IMR-90 (cell line): ENCODE data around the gene CECR2. TPM values are rescaled to one million over a fixed set of nuclear protein-coding genes. Genes with fewer than 3 reads are reported as not detected.

Experiments
- ATAC-seq: fragments of 200-7000 bp; cut with Tn5 transposase; 2 replicates; pipeline ENCODE4 v1.9.1; 2020; ENCODE audit warnings: low read depth, mild to moderate bottlenecking, moderate library complexity
- BruUV-seq: library from RNA; stranded (reverse); fragments of 400-500 nt; replicated peaks from 2 replicates; lab custom pipeline; 2021; lab: Mats Ljungman, UMichigan
- CTCF ChIA-PET: fragments of 300-600 bp; formaldehyde crosslinking; extraction: SDS; loops from one replicate; lab custom pipeline; 2021; ENCODE audit warnings: antibody characterized with exemption; lab: Yijun Ruan, JAX
- POLR2A ChIA-PET: fragments of 300-600 bp; sonication (Branson Sonifier 250); formaldehyde crosslinking; loops from one replicate; lab custom pipeline; 2022; ENCODE audit warnings: antibody characterized with exemption; ENCODE audit not compliant: unreplicated experiment; lab: Charles Lee
- DNase-seq: peaks from one replicate; pipeline ENCODE4 v3.0.0; 2013
- H2AFZ ChIP-seq: replicated peaks from 2 replicates; pipeline ENCODE3; 2013; ENCODE audit warnings: low read length, mild to moderate bottlenecking; ENCODE audit not compliant: poor library complexity
- H2AK5ac ChIP-seq: 2 replicates; pipeline ENCODE4 v1.6.1; 2013; ENCODE audit warnings: low read depth, low read length, inconsistent platforms
- H2AK9ac ChIP-seq: replicated peaks from 2 replicates; pipeline ENCODE3; 2013; ENCODE audit warnings: mild to moderate bottlenecking, low read depth, low read length, moderate library complexity; ENCODE audit not compliant: poor library complexity
- H2BK120ac ChIP-seq: 2 replicates; pipeline ENCODE4 v1.6.1; 2013; ENCODE audit warnings: low read depth, low read length, inconsistent platforms
- H2BK15ac ChIP-seq: 3 replicates; pipeline ENCODE4 v1.6.1; 2013; ENCODE audit warnings: low read depth, low read length, inconsistent platforms
- H2BK20ac ChIP-seq: 2 replicates; pipeline ENCODE4 v1.6.1; 2013; ENCODE audit warnings: low read depth, mild to moderate bottlenecking, inconsistent platforms, low read length, moderate library complexity
- H2BK5ac ChIP-seq: 2 replicates; pipeline ENCODE4 v1.6.1; 2013; ENCODE audit warnings: mild to moderate bottlenecking, low read depth, low read length, inconsistent platforms; ENCODE audit not compliant: poor library complexity, severe bottlenecking
- H3K14ac ChIP-seq: replicated peaks from 2 replicates; pipeline ENCODE4 v1.6.1; 2013; ENCODE audit warnings: low read depth, low read length, inconsistent platforms
- H3K18ac ChIP-seq: 2 replicates; pipeline ENCODE4 v1.6.1; 2013; ENCODE audit warnings: low read depth, low read length, control low read depth
- H3K23ac ChIP-seq: 2 replicates; pipeline ENCODE4 v1.6.1; 2013; ENCODE audit warnings: low read depth, low read length, inconsistent platforms
- H3K27ac ChIP-seq: 2 replicates; pipeline ENCODE4 v1.5.1; 2013; ENCODE audit warnings: mild to moderate bottlenecking, control low read depth, low read length; ENCODE audit not compliant: insufficient read depth
- H3K27me3 ChIP-seq: 2 replicates; pipeline ENCODE4 v1.6.1; 2013; ENCODE audit warnings: low read length; ENCODE audit not compliant: control insufficient read depth, insufficient read depth
- H3K36me3 ChIP-seq: 2 replicates; pipeline ENCODE4 v1.6.1; 2013; ENCODE audit warnings: low read length, mixed read lengths; ENCODE audit not compliant: control insufficient read depth, insufficient read depth
- H3K4ac ChIP-seq: 2 replicates; pipeline ENCODE4 v1.6.1; 2013; ENCODE audit warnings: low read depth, low read length, inconsistent platforms
- H3K4me1 ChIP-seq: 2 replicates; pipeline ENCODE4 v1.6.1; 2013; ENCODE audit warnings: low read length, mixed read lengths; ENCODE audit not compliant: control insufficient read depth, insufficient read depth
- H3K4me2 ChIP-seq: 2 replicates; pipeline ENCODE4 v1.6.1; 2013; ENCODE audit warnings: low read depth, mild to moderate bottlenecking, control low read depth, low read length, moderate library complexity
- H3K4me3 ChIP-seq: 2 replicates; pipeline ENCODE4 v1.5.1; 2013; ENCODE audit warnings: low read depth, mild to moderate bottlenecking, control low read depth, low read length, moderate library complexity; ENCODE audit not compliant: insufficient read depth
- H3K56ac ChIP-seq: 2 replicates; pipeline ENCODE4 v1.6.1; 2013; ENCODE audit warnings: low read length, inconsistent platforms; ENCODE audit not compliant: insufficient read depth; ENCODE audit errors: extremely low read depth
- H3K79me1 ChIP-seq, 2 experiments: 2 replicates each; pipeline ENCODE4 v1.6.1; 2013; ENCODE audit warnings: low read length in 2 of 2, inconsistent platforms in 1 of 2, low read depth in 1 of 2
- H3K9ac ChIP-seq: 2 replicates; pipeline ENCODE4 v1.6.1; 2013; ENCODE audit warnings: low read depth, low read length, control low read depth
- H3K9me1 ChIP-seq: 2 replicates; pipeline ENCODE4 v1.6.1; 2013; ENCODE audit warnings: low read length, inconsistent platforms; ENCODE audit not compliant: insufficient read depth
- H3K9me3 ChIP-seq: 2 replicates; pipeline ENCODE4 v1.6.1; 2013; ENCODE audit warnings: low read length; ENCODE audit not compliant: control insufficient read depth, insufficient read depth
- H4K20me1 ChIP-seq: 2 replicates; pipeline ENCODE4 v1.6.1; 2013; ENCODE audit warnings: low read length, inconsistent platforms; ENCODE audit not compliant: insufficient read depth
- H4K5ac ChIP-seq: 2 replicates; pipeline ENCODE4 v1.6.1; 2013; ENCODE audit warnings: mild to moderate bottlenecking, low read depth, low read length, control low read depth
- H4K8ac ChIP-seq, 2 experiments: 2 replicates each; pipeline ENCODE4 v1.6.1; 2013; ENCODE audit warnings: low read depth in 2 of 2, low read length in 2 of 2, control low read depth in 1 of 2, inconsistent platforms in 1 of 2
- H4K91ac ChIP-seq: 2 replicates; pipeline ENCODE4 v1.6.1; 2013; ENCODE audit warnings: low read depth, low read length, inconsistent platforms; ENCODE audit not compliant: insufficient read depth
- BHLHE40 ChIP-seq: fragments of 150-350 bp; IDR thresholded peaks from 2 replicates; pipeline ENCODE4 v1.6.1; 2016; ENCODE audit warnings: mild to moderate bottlenecking, low read depth, low read length
- CEBPB ChIP-seq: IDR thresholded peaks from 2 replicates; pipeline ENCODE4 v1.6.1; 2012; ENCODE audit warnings: low read depth, low read length, improper control_type of control experiment
- WGBS, 2 experiments: methylation state at CpG; one replicate each; pipeline versions ENCODE4 v1.1.5 to v1.1.7; 2013; ENCODE audit warnings: missing lambda C conversion rate in 2 of 2; ENCODE audit not compliant: insufficient read length in 1 of 2; ENCODE audit errors: extremely low coverage in 2 of 2; 5-methylcytosine and 5-hydroxymethylcytosine counted together
- dilution Hi-C: fragments of 300-500 bp; cut with HindIII; formaldehyde crosslinking; loops from one replicate; pipeline ENCODE4 v1.14.3; 2018; ENCODE audit warnings: low sequenced_read_pairs; ENCODE audit not compliant: unreplicated experiment
- in situ Hi-C: fragments of 300-500 bp; cut with MboI; formaldehyde crosslinking; loops from 3 replicates; pipeline ENCODE4 v1.14.3; 2019; ENCODE audit warnings: low sequenced_read_pairs, inconsistent platforms, mixed read lengths
- intact Hi-C: fragments of 100-400 bp; cut with micrococcal nuclease; formaldehyde crosslinking; loops from 2 replicates; pipeline ENCODE4 v1.10.0; 2022
- polyA plus RNA-seq, 3 experiments: library from polyadenylated mRNA; depleted of rRNA; stranded (reverse); fragments of >200 nt; gene quantifications; 2 replicates each; pipeline ENCODE4 v1.2.3, GENCODE V29; 2012; ENCODE audit warnings: low replicate concordance in 1 of 3
- total RNA-seq: library from RNA; depleted of rRNA; stranded (reverse); fragments of >200 nt; gene quantifications from 2 replicates; pipeline ENCODE4 v1.2.3, GENCODE V29; 2012

The CECR2 gene
- total and polyA plus RNA-seq, 2 of the 4 experiments (the other 2 are of a cell fraction), result under 0.01 TPM; not detected in 1

DNA sequence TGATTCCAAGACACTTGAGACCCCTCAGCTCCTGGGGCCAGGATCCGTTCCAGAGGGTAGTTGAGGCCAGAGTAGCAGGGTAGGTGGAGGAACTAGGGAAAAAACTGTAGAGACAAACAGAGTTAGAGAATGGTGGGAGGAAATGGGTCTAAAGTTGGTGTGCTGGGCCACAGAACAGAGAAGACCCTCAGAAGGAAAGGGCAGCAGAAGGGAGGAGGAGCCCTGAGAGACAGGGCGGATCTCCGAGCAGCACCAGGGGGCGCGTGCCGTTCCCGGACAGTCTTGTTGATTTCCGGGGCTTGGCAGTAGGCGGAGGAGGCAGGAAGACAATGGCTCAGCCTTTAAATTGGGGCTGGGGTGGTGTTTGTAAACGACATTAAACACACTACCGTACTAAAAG is 2.4 kb upstream of the CECR2 start:
- no peak overlapping the region for H2BK15ac ChIP-seq
- peaks cover 2% of the 10 kb centered on the region; the same call in 1 of the 2 replicates for H3K4me1 ChIP-seq
- CTCF ChIA-PET, result no interaction called here
- no peak overlapping the region for H2AFZ ChIP-seq
- BruUV-seq, result no TSS peak
- H3K23ac ChIP-seq, result no peak overlapping the region
- in situ Hi-C loops (no loop called here), dilution Hi-C loops (no loop called here), intact Hi-C loops (no loop called here)
- POLR2A ChIA-PET, result no interaction called here
- H4K5ac ChIP-seq, result no peak overlapping the region
- H3K14ac ChIP-seq, result no peak overlapping the region
- H4K91ac ChIP-seq, result no peak overlapping the region
- no peaks in the 10 kb centered on the region for H3K36me3 ChIP-seq
- no peak overlapping the region for H3K56ac ChIP-seq
- ATAC-seq (no peak), DNase-seq (no peak)
- H3K4ac ChIP-seq, result no peak overlapping the region
- H3K9me3 ChIP-seq, result no peaks in the 10 kb centered on the region; the same call in 1 of the 2 replicates
- H3K27me3 ChIP-seq, result peaks cover 41% of the 10 kb centered on the region
- no peaks in the 10 kb centered on the region for H3K9me1 ChIP-seq
- H3K9ac ChIP-seq, result no peak overlapping the region
- H2AK9ac ChIP-seq, result no peak overlapping the region
- H4K20me1 ChIP-seq, result no peaks in the 10 kb centered on the region
- no peak overlapping the region for H2AK5ac ChIP-seq
- no peak overlapping the region for H3K18ac ChIP-seq
- no peak overlapping the region for H2BK120ac ChIP-seq
- H3K79me1 ChIP-seq, result no peaks in the 10 kb centered on the region
- H4K8ac ChIP-seq, result no peak overlapping the region
- TF ChIP-seq CEBPB (no peak), BHLHE40 (no peak)
- H2BK5ac ChIP-seq, result no peak overlapping the region
- no peak overlapping the region for H3K4me3 ChIP-seq
- no peak overlapping the region for H2BK20ac ChIP-seq
- no peak overlapping the region for H3K4me2 ChIP-seq
- H3K27ac ChIP-seq, result no peak overlapping the region
- WGBS, 2 experiments, result 27% methylated on average over 3 of the region's 11 CpGs; no CpG with 5 or more reads in 1 of the 2 experiments
